ENCODE measurements around the gene ATRNL1.

GRCh38 chr10:115933098-115933497 is 839.9 kb downstream of the ATRNL1 start:
- TF ChIP-seq POLR2A (IDR thresholded peaks at IDR 0.05; ENCODE audit: low read length) (no peak), RAD21 (conservative IDR thresholded peaks at IDR 0.05 in 1 of 2, IDR thresholded peaks at IDR 0.05 in 1 of 2) (no peak), EP300 (IDR thresholded peaks at IDR 0.05) (no peak)
- TF ChIP-seq, protein P1, sequence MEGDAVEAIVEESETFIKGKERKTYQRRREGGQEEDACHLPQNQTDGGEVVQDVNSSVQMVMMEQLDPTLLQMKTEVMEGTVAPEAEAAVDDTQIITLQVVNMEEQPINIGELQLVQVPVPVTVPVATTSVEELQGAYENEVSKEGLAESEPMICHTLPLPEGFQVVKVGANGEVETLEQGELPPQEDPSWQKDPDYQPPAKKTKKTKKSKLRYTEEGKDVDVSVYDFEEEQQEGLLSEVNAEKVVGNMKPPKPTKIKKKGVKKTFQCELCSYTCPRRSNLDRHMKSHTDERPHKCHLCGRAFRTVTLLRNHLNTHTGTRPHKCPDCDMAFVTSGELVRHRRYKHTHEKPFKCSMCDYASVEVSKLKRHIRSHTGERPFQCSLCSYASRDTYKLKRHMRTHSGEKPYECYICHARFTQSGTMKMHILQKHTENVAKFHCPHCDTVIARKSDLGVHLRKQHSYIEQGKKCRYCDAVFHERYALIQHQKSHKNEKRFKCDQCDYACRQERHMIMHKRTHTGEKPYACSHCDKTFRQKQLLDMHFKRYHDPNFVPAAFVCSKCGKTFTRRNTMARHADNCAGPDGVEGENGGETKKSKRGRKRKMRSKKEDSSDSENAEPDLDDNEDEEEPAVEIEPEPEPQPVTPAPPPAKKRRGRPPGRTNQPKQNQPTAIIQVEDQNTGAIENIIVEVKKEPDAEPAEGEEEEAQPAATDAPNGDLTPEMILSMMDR (IDR thresholded peaks at IDR 0.05): no peak

All from A549 (cell line).